GM12864 (cell line): Measurements from ENCODE around the gene JMJD1C.

Source experiments
- DNase-seq: peaks from one replicate; pipeline ENCODE4 v3.0.0-alpha.2; 2011; ENCODE audit warnings: low read depth
- H3K4me3 ChIP-seq: 2 replicates; pipeline ENCODE4 v1.5.1; 2011; ENCODE audit warnings: mild to moderate bottlenecking, low read depth, low read length, control low read depth
- TF ChIP-seq, protein P1 (sequence below): IDR thresholded peaks from 2 replicates; pipeline ENCODE4 v1.5.1; 2011; ENCODE audit warnings: low read depth, mild to moderate bottlenecking, moderate library complexity, low read length, control low read depth, inconsistent platforms; ENCODE audit errors: missing control alignments

Gene JMJD1C

DNA sequence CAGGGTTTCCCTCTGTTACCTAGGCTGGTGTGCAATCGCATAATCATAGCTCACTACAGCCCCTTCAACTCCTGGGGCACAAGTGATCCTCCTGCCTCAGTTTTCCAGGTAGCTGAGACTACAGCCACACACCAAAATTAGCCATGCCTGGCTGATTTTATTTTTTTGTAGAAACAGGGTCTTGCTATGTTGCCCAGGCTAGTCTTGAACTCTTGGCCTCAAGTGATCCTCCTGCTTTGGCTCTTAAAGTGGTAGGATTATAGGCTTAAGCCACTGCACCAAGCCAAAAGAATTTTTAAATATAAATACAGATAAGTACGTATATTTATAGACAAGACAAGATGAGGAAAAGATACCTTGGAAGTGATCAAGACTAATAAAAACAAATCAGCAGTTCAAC lies 215.7 kb downstream of the JMJD1C start:
- TF ChIP-seq, protein P1, sequence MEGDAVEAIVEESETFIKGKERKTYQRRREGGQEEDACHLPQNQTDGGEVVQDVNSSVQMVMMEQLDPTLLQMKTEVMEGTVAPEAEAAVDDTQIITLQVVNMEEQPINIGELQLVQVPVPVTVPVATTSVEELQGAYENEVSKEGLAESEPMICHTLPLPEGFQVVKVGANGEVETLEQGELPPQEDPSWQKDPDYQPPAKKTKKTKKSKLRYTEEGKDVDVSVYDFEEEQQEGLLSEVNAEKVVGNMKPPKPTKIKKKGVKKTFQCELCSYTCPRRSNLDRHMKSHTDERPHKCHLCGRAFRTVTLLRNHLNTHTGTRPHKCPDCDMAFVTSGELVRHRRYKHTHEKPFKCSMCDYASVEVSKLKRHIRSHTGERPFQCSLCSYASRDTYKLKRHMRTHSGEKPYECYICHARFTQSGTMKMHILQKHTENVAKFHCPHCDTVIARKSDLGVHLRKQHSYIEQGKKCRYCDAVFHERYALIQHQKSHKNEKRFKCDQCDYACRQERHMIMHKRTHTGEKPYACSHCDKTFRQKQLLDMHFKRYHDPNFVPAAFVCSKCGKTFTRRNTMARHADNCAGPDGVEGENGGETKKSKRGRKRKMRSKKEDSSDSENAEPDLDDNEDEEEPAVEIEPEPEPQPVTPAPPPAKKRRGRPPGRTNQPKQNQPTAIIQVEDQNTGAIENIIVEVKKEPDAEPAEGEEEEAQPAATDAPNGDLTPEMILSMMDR, result no peak
- no peak overlapping the region for H3K4me3 ChIP-seq
- DNase-seq, result no peak

DNA sequence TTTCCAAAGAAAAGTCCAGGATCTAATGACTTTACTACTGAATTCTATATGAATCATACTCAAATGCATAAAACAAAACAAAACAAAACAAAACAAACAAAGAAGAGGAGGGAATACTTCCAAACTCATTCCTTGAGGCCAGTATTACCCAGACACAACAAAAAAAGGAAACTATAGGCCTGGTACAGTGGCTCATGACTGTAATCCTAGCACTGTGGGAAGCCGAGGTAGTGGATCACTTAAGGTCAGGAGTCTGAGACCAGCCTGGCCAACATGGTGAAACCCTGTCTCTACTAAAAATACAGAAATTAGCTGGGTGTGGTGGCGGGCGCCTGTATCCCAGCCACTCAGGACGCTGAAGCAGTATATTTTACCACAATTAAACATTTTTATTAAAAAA lies 218.0 kb downstream of the JMJD1C start:
- no peak overlapping the region for H3K4me3 ChIP-seq
- TF ChIP-seq, protein P1, result no peak
- no peak for DNase-seq

DNA sequence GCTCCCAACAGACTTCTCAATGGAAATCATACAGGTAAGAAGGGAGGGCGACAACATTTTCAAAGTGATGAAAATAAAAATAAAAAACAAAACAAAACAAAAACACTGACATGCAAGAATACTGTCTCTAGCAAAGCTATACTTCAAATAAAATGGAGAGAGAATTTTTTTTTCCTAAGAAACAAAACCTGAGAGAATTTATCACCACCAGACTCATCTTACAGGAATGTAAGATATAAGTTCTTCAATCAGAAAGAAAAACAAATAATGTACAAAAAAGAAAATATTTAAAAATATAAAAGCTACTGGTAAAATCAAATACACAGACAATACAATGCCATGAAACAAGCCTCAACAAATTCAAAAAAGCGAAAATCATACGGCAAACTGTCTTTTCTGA lies 219.4 kb downstream of the JMJD1C start:
- TF ChIP-seq, protein P1, result no peak
- no peak for DNase-seq
- no peak overlapping the region for H3K4me3 ChIP-seq

DNA sequence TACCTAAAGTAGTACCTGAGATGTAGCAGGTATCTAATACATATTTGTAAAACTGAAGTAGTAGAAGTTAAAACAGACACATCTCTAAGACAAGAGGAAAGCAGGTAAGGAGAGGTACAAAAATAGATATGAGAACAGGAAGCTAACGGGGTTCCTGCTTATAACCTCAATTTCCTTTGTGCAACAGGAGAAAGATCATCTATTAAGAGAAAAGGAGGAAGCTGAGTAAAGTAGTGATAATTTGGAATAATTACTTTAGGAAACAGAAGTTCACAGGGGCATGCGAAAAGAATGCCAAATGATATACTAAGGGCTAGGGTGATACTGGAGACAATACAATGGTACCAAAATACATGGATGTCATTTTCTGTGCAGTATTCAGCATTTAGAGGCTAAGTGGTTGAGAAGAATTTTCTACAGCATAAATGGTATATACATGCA lies 223.9 kb downstream of the JMJD1C start:
- H3K4me3 ChIP-seq, result no peak overlapping the region; the same call in 1 of the 2 replicates
- TF ChIP-seq, protein P1, result no peak
- DNase-seq, result no peak

DNA sequence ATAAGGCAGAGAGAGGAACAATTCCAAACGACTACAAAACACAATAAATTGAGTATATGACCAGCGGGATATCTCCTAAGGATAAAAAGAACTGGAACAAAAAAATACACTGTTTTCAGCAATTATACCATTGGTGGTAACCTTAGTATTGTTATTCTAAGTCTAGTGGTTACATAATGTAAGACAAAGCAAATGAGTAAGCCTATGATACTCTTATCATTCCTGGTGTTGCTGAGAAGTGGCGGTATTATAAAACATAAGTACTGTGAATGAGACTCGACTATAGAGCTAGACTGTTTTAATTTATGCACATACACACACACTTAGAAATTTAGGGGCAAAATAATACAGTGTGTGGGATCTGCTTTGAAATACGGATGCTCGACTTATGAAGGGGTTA lies 225.0 kb downstream of the JMJD1C start:
- TF ChIP-seq, protein P1, result no peak
- DNase-seq, result no peak
- H3K4me3 ChIP-seq, result no peak overlapping the region

DNA sequence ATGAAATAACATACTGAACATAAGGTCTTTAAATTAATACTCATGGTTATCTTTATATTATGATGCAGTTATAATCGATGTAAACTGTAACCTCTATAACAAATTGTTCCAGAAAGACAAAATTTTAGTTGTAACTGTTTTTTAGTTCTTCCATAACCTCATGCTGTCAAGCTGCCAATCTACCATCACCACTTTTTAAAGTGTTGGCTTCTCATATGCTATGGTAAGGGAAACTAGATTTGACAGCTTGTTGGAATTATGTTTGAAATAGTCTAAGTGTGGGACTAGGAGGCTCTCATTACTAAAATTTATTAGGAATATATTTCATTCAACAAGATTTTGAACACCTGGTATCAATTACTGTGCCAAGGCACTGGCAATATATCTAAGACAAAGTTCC lies 227.3 kb downstream of the JMJD1C start:
- no peak for DNase-seq
- no peak overlapping the region for H3K4me3 ChIP-seq
- TF ChIP-seq, protein P1, result no peak

DNA sequence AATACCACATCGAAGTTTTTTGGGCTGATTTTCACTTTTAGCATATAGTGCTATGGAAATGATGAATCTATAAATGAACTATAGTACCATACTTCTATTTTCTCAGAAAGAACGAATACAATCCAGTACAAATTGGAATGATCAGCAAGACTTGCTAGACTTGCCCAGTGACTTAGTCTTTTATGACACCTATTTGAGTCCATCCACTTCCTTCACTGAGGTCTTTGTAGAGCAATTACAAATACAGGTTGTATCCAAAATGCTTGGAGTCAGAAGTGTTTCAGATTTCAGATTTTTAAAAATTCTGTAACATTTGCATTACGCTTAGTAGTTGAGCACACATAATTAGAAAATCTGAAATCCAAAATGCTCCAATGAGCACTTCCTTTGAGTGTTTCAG lies 228.4 kb downstream of the JMJD1C start:
- TF ChIP-seq, protein P1, result no peak
- H3K4me3 ChIP-seq, result no peak overlapping the region
- DNase-seq, result no peak
